WTC11 (cell line): ENCODE results near the gene MARS1. TPM values are rescaled to one million over a fixed set of nuclear protein-coding genes. Genes with fewer than 3 reads are reported as not detected.
A peak's percentile ranks its signal among the peaks of the same experiment; 100 is the strongest.

Experiments used
- ATAC-seq: fragments of 200-7000 bp; cut with Tn5 transposase; 2 replicates; pipeline ENCODE4 v1.10.0; 2021; ENCODE audit warnings: mild to moderate bottlenecking, moderate library complexity
- CTCF ChIA-PET: fragments of 300-600 bp; sonication (Branson Sonifier 250); formaldehyde crosslinking; loops from one replicate; lab custom pipeline; 2021; ENCODE audit warnings: antibody characterized with exemption; lab: Charles Lee
- POLR2A ChIA-PET: fragments of 350-600 bp; sonication (Branson Sonifier 250); formaldehyde crosslinking; loops from one replicate; lab custom pipeline; 2021; ENCODE audit warnings: antibody characterized with exemption; lab: Charles Lee
- DNase-seq: peaks from one replicate; pipeline ENCODE4 v3.0.0; 2021; ENCODE audit warnings: low spot score
- H3K27ac Mint-ChIP-seq: 2 replicates; pipeline ENCODE4 v1.8.0; 2021; ENCODE audit warnings: mixed read lengths
- H3K27me3 Mint-ChIP-seq: 2 replicates; pipeline ENCODE4 v1.8.0; 2021; ENCODE audit warnings: low read depth, mild to moderate bottlenecking, moderate library complexity, mixed read lengths
- H3K36me3 Mint-ChIP-seq: 2 replicates; pipeline ENCODE4 v1.8.0; 2021; ENCODE audit warnings: mixed read lengths
- H3K4me1 Mint-ChIP-seq: 2 replicates; pipeline ENCODE4 v1.8.0; 2022; ENCODE audit warnings: mixed read lengths
- H3K4me3 Mint-ChIP-seq: 2 replicates; pipeline ENCODE4 v1.8.0; 2021; ENCODE audit warnings: mild to moderate bottlenecking, moderate library complexity, mixed read lengths
- H3K9me3 Mint-ChIP-seq: 2 replicates; pipeline ENCODE4 v1.8.0; 2021; ENCODE audit warnings: mixed read lengths
- ATF1 ChIP-seq: sonication (generic); formaldehyde crosslinking; IDR thresholded peaks from 2 replicates; pipeline ENCODE4 v1.8.1; 2023; ENCODE audit warnings: mild to moderate bottlenecking, moderate library complexity, missing genetic modification reagents
- CBFB ChIP-seq: sonication (generic); formaldehyde crosslinking; IDR thresholded peaks from 2 replicates; pipeline ENCODE4 v1.8.1; 2022; ENCODE audit warnings: mild to moderate bottlenecking, low read depth, missing genetic modification reagents
- CREB1 ChIP-seq: sonication (generic); formaldehyde crosslinking; IDR thresholded peaks from 2 replicates; pipeline ENCODE4 v1.8.0; 2023; ENCODE audit warnings: mild to moderate bottlenecking, missing genetic modification reagents
- EMX1 ChIP-seq: fragments of 250-450 bp; sonication (Bioruptor Pico); IDR thresholded peaks from 2 replicates; pipeline ENCODE4 v1.8.0; 2021; ENCODE audit warnings: mild to moderate bottlenecking
- FOXJ3 ChIP-seq: sonication (generic); formaldehyde crosslinking; IDR thresholded peaks from 2 replicates; pipeline ENCODE4 v1.9.0; 2021; ENCODE audit warnings: missing genetic modification reagents, mild to moderate bottlenecking, borderline replicate concordance
- MXD4 ChIP-seq: fragments of 250-450 bp; sonication (Bioruptor Pico); IDR thresholded peaks from 2 replicates; pipeline ENCODE4 v1.8.0; 2021; ENCODE audit warnings: mild to moderate bottlenecking, moderate library complexity, borderline replicate concordance
- MYBL2 ChIP-seq: sonication (generic); formaldehyde crosslinking; IDR thresholded peaks from 2 replicates; pipeline ENCODE4 v1.8.1; 2023; ENCODE audit warnings: mild to moderate bottlenecking, moderate library complexity, missing genetic modification reagents
- NR3C1 ChIP-seq: sonication (generic); formaldehyde crosslinking; conservative IDR thresholded peaks from 2 replicates; pipeline ENCODE4 v1.8.1; 2023; ENCODE audit warnings: low read depth, mild to moderate bottlenecking, missing genetic modification reagents
- TCF7 ChIP-seq: sonication (generic); formaldehyde crosslinking; IDR thresholded peaks from 2 replicates; pipeline ENCODE4 v1.8.0; 2022; ENCODE audit warnings: mild to moderate bottlenecking, low read depth, missing genetic modification reagents, moderate library complexity
- ZBTB21 ChIP-seq: sonication (generic); formaldehyde crosslinking; IDR thresholded peaks from 2 replicates; pipeline ENCODE4 v1.8.1; 2023; ENCODE audit warnings: mild to moderate bottlenecking, missing genetic modification reagents, borderline replicate concordance
- ZNF219 ChIP-seq: sonication (generic); formaldehyde crosslinking; IDR thresholded peaks from 2 replicates; pipeline ENCODE4 v1.8.0; 2023; ENCODE audit warnings: missing genetic modification reagents, mild to moderate bottlenecking, borderline replicate concordance
- ZNF671 ChIP-seq: fragments of 250-450 bp; sonication (Bioruptor Pico); IDR thresholded peaks from 2 replicates; pipeline ENCODE4 v1.8.0; 2021; ENCODE audit warnings: mild to moderate bottlenecking
- total RNA-seq: library from RNA; stranded (reverse); gene quantifications from 3 replicates; pipeline ENCODE4 v1.2.3, GENCODE V29; 2021
- TF ChIP-seq, protein P1 (sequence below): sonication (generic); formaldehyde crosslinking; IDR thresholded peaks from 2 replicates; pipeline ENCODE4 v1.8.0; 2023; ENCODE audit warnings: missing genetic modification reagents, mild to moderate bottlenecking, borderline replicate concordance
- TF ChIP-seq, protein P2 (sequence below): sonication (generic); formaldehyde crosslinking; IDR thresholded peaks from 2 replicates; pipeline ENCODE4 v1.8.0; 2023; ENCODE audit warnings: missing genetic modification reagents
- TF ChIP-seq, protein P3 (sequence below): fragments of 250-450 bp; sonication (Bioruptor Pico); IDR thresholded peaks from 2 replicates; pipeline ENCODE4 v2.1.2; 2022; ENCODE audit warnings: mild to moderate bottlenecking, moderate library complexity
- TF ChIP-seq, protein P4 (sequence below): sonication (generic); formaldehyde crosslinking; IDR thresholded peaks from 2 replicates; pipeline ENCODE4 v1.8.0; 2023; ENCODE audit warnings: mild to moderate bottlenecking, missing genetic modification reagents
- TF ChIP-seq, protein P5 (sequence below): fragments of 250-450 bp; sonication (Bioruptor Pico); IDR thresholded peaks from 2 replicates; pipeline ENCODE4 v1.9.0; 2021; ENCODE audit warnings: mild to moderate bottlenecking
- TF ChIP-seq, protein P6 (sequence below): sonication (generic); formaldehyde crosslinking; conservative IDR thresholded peaks from 2 replicates; pipeline ENCODE4 v1.8.1; 2022; ENCODE audit warnings: mild to moderate bottlenecking, missing genetic modification reagents
- TF ChIP-seq, protein P7 (sequence below): sonication (generic); formaldehyde crosslinking; IDR thresholded peaks from 2 replicates; pipeline ENCODE4 v1.8.1; 2022; ENCODE audit warnings: low read depth, mild to moderate bottlenecking, moderate library complexity, missing genetic modification reagents, borderline replicate concordance

MARS1 gene
- total RNA-seq, 1 experiment from 2014 or later = 367 TPM

DNA sequence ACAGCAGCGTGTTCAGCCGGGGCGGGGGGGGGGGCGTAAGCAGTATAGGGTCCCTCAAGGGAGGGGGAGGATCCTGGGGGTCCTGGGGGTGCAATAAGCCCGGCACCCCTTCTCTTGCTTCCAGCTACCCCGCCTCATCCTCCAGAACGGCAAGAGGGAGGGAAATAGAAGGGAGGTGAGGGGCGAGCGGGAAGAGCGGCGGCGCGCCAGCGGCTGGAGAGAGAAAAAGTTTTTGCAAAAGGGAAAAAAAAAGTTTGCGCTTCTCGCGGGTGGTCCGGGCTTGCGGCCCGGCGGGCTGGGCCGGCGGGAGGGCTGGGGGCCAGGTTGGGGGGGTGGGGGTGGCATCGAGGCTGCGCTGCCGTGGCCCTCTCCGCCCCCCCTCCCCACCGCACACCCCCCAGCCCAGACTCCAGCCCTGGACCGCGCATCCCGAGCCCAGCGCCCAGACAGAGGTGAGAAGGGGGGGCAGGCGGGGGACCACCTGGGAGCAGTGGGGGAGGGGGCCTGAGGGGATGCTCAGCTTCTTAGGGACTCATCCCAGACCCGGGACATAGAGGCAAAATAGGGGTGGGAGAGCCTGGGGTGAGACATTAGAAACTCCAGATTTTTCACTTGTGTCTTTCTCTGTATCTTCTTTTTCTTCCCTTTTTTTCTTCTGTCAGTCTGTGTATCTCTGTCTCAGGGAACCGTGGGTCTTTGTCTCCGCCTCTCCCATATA is 28.0 kb upstream of the MARS1 start, which contains the start of gene GLI1 (continued):
- TF ChIP-seq, protein P1, sequence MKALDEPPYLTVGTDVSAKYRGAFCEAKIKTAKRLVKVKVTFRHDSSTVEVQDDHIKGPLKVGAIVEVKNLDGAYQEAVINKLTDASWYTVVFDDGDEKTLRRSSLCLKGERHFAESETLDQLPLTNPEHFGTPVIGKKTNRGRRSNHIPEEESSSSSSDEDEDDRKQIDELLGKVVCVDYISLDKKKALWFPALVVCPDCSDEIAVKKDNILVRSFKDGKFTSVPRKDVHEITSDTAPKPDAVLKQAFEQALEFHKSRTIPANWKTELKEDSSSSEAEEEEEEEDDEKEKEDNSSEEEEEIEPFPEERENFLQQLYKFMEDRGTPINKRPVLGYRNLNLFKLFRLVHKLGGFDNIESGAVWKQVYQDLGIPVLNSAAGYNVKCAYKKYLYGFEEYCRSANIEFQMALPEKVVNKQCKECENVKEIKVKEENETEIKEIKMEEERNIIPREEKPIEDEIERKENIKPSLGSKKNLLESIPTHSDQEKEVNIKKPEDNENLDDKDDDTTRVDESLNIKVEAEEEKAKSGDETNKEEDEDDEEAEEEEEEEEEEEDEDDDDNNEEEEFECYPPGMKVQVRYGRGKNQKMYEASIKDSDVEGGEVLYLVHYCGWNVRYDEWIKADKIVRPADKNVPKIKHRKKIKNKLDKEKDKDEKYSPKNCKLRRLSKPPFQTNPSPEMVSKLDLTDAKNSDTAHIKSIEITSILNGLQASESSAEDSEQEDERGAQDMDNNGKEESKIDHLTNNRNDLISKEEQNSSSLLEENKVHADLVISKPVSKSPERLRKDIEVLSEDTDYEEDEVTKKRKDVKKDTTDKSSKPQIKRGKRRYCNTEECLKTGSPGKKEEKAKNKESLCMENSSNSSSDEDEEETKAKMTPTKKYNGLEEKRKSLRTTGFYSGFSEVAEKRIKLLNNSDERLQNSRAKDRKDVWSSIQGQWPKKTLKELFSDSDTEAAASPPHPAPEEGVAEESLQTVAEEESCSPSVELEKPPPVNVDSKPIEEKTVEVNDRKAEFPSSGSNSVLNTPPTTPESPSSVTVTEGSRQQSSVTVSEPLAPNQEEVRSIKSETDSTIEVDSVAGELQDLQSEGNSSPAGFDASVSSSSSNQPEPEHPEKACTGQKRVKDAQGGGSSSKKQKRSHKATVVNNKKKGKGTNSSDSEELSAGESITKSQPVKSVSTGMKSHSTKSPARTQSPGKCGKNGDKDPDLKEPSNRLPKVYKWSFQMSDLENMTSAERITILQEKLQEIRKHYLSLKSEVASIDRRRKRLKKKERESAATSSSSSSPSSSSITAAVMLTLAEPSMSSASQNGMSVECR = no peak
- TF ChIP-seq, protein P2, sequence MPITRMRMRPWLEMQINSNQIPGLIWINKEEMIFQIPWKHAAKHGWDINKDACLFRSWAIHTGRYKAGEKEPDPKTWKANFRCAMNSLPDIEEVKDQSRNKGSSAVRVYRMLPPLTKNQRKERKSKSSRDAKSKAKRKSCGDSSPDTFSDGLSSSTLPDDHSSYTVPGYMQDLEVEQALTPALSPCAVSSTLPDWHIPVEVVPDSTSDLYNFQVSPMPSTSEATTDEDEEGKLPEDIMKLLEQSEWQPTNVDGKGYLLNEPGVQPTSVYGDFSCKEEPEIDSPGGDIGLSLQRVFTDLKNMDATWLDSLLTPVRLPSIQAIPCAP = no peak
- TF ChIP-seq, protein P3, sequence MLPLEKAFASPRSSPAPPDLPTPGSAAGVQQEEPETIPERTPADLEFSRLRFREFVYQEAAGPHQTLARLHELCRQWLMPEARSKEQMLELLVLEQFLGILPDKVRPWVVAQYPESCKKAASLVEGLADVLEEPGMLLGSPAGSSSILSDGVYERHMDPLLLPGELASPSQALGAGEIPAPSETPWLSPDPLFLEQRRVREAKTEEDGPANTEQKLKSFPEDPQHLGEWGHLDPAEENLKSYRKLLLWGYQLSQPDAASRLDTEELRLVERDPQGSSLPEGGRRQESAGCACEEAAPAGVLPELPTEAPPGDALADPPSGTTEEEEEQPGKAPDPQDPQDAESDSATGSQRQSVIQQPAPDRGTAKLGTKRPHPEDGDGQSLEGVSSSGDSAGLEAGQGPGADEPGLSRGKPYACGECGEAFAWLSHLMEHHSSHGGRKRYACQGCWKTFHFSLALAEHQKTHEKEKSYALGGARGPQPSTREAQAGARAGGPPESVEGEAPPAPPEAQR (CRISPR knock-in tag) = no peak
- TF ChIP-seq, protein P4, sequence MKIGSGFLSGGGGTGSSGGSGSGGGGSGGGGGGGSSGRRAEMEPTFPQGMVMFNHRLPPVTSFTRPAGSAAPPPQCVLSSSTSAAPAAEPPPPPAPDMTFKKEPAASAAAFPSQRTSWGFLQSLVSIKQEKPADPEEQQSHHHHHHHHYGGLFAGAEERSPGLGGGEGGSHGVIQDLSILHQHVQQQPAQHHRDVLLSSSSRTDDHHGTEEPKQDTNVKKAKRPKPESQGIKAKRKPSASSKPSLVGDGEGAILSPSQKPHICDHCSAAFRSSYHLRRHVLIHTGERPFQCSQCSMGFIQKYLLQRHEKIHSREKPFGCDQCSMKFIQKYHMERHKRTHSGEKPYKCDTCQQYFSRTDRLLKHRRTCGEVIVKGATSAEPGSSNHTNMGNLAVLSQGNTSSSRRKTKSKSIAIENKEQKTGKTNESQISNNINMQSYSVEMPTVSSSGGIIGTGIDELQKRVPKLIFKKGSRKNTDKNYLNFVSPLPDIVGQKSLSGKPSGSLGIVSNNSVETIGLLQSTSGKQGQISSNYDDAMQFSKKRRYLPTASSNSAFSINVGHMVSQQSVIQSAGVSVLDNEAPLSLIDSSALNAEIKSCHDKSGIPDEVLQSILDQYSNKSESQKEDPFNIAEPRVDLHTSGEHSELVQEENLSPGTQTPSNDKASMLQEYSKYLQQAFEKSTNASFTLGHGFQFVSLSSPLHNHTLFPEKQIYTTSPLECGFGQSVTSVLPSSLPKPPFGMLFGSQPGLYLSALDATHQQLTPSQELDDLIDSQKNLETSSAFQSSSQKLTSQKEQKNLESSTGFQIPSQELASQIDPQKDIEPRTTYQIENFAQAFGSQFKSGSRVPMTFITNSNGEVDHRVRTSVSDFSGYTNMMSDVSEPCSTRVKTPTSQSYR (CRISPR knock-in tag) = no peak
- TF ChIP-seq FOXJ3 (CRISPR knock-in tag) = no peak
- TF ChIP-seq, protein P5, sequence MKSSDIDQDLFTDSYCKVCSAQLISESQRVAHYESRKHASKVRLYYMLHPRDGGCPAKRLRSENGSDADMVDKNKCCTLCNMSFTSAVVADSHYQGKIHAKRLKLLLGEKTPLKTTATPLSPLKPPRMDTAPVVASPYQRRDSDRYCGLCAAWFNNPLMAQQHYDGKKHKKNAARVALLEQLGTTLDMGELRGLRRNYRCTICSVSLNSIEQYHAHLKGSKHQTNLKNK (CRISPR knock-in tag) = no peak

DNA sequence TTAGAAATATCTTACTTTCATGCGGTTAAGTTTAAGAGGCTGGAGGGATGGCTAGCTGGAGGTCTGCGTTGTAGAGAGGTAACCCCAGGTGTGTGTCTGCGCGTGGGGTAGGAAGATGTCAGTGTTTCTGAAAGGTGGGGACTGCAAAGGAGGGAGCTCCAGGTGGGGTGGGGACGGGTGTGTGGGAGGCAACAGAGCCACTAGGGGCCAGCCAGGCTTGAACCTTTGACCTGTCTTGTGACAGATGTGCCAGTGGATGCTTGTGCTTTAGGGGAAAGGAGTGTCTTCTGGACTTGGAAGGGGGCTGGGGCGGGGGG is 27.4 kb upstream of the MARS1 start:
- H3K27ac Mint-ChIP-seq = peak overlapping the region; percentile 60; the same call in 1 of the 2 replicates
- H3K36me3 Mint-ChIP-seq = no peaks in the 10 kb centered on the region
- DNase-seq (no peak), ATAC-seq (no peak)
- POLR2A ChIA-PET = interaction anchor here (1.0 to 1.7 kb wide), 4 partner anchors 60 to 348 kb away, joined by 4 to 7 read pairs (median 6); partner anchors contain the start of gene DDIT3
- CTCF ChIA-PET = interaction anchor here (0.9 to 5.2 kb wide), 14 partner anchors 8 to 247 kb away, joined by 3 to 88 read pairs (median 10); partner anchors contain the start of genes SHMT2 and STAC3
- no peaks in the 10 kb centered on the region for H3K9me3 Mint-ChIP-seq
- no peak for TF ChIP-seq TCF7 (CRISPR knock-in tag)
- no peak for TF ChIP-seq NR3C1 (CRISPR knock-in tag)
- TF ChIP-seq MXD4 (CRISPR knock-in tag) = no peak
- TF ChIP-seq, protein P6, sequence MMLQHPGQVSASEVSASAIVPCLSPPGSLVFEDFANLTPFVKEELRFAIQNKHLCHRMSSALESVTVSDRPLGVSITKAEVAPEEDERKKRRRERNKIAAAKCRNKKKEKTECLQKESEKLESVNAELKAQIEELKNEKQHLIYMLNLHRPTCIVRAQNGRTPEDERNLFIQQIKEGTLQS (CRISPR knock-in tag) = no peak
- no peak for TF ChIP-seq ZNF671 (CRISPR knock-in tag)
- TF ChIP-seq ZNF219 = no peak
- no peak for TF ChIP-seq EMX1 (CRISPR knock-in tag)
- TF ChIP-seq, protein P2 = no peak
- TF ChIP-seq CREB1 (CRISPR knock-in tag) = no peak
- no peak for TF ChIP-seq ATF1 (CRISPR knock-in tag)
- TF ChIP-seq, protein P7, sequence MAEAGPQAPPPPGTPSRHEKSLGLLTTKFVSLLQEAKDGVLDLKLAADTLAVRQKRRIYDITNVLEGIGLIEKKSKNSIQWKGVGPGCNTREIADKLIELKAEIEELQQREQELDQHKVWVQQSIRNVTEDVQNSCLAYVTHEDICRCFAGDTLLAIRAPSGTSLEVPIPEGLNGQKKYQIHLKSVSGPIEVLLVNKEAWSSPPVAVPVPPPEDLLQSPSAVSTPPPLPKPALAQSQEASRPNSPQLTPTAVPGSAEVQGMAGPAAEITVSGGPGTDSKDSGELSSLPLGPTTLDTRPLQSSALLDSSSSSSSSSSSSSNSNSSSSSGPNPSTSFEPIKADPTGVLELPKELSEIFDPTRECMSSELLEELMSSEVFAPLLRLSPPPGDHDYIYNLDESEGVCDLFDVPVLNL (CRISPR knock-in tag) = no peak
- no peak for TF ChIP-seq MYBL2 (CRISPR knock-in tag)
- TF ChIP-seq ZBTB21 (CRISPR knock-in tag) = no peak
- TF ChIP-seq CBFB (CRISPR knock-in tag) = no peak
- peaks cover 42% of the 10 kb centered on the region for H3K4me1 Mint-ChIP-seq
- peaks cover 9% of the 10 kb centered on the region for H3K27me3 Mint-ChIP-seq
- peak overlapping the region; percentile 96 for H3K4me3 Mint-ChIP-seq
